Lower lobe of right lung (tissue), 2 donors: ENCODE data around the gene POLA2. TPM values are rescaled to one million over a fixed set of nuclear protein-coding genes. Genes with fewer than 3 reads are reported as not detected.

ENCODE experiments used
- ATAC-seq, 2 donors: fragments of 200-7000 bp; cut with Tn5 transposase; one replicate each; pipeline ENCODE4 v1.9.1; 2020 to 2022; ENCODE audit warnings: mild to moderate bottlenecking in 2 of 2, moderate library complexity in 2 of 2
- DNase-seq: peaks from one replicate; pipeline ENCODE4 v3.0.0-alpha.2; 2020
- H3K27ac ChIP-seq: fragments of 200-600 bp; one replicate; pipeline ENCODE4 v1.8.0; 2022
- H3K27me3 ChIP-seq: fragments of 200-600 bp; one replicate; pipeline ENCODE4 v1.8.0; 2022; ENCODE audit warnings: low read depth
- H3K36me3 ChIP-seq: fragments of 200-600 bp; one replicate; pipeline ENCODE4 v1.8.0; 2022; ENCODE audit warnings: mild to moderate bottlenecking
- H3K4me1 ChIP-seq: fragments of 200-600 bp; one replicate; pipeline ENCODE4 v1.8.0; 2022
- H3K4me3 ChIP-seq: fragments of 200-600 bp; one replicate; pipeline ENCODE4 v1.8.0; 2022; ENCODE audit warnings: mild to moderate bottlenecking
- H3K9me3 ChIP-seq: fragments of 200-600 bp; one replicate; pipeline ENCODE4 v1.8.0; 2022
- intact Hi-C: fragments of 100-400 bp; cut with DNase I; formaldehyde crosslinking; loops from one replicate; pipeline ENCODE4 v1.11.0; 2022
- total RNA-seq: library from RNA; stranded (reverse); fragmentation: NEBNext Ultra II Directional; extraction: Animal tissue kit (Norgen Biotek cat#: 25700); gene quantifications from one replicate; pipeline ENCODE4 v1.2.1, GENCODE V29; 2021
- TF ChIP-seq, protein P1 (sequence below): fragments of 200-600 bp; IDR thresholded peaks from one replicate; pipeline ENCODE4 v1.8.0; 2022; ENCODE audit warnings: antibody characterized with exemption, mild to moderate bottlenecking
- donor health status: DM: no; HTN: yes; CAD: no; lungs with severe emphysema.

Gene POLA2
- total RNA-seq, 1 donor from 2014 or later, result 8.7 TPM

DNA sequence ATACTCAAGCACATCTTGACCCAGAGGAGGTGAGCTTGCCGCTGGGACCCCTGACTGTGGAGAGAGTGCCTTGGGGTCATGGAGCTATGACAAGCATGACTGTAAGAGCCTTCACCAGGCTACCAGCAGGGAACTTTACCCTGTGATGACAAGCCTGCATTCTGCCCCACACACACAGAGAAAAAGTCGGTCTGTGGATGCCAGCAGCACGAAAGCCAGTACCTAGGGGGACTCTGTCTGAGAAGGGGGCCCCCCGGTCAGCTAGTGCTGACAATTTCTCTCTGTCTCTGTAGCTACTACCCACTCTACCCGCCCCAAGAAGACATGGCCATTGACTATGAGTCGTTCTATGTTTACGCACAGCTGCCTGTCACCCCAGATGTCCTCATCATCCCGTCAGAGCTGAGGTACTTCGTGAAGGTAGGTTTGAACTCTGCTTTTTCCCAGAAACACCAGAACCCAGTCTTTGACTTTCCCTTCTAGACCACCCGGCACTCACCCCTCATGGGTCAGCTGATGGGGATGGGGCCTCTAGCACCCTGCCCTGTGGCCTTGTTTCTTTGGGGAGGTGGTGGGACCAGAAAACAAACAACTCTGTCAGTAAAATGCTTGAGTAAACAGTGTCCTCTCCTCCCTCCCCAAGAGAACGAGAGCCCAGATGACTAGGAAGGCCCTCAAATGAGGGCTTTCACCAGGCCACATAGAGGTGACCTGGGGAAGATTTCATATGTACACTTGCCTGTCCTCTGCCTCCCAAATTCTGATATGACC is 34.0 kb downstream of the POLA2 start:
- TF ChIP-seq, protein P1, sequence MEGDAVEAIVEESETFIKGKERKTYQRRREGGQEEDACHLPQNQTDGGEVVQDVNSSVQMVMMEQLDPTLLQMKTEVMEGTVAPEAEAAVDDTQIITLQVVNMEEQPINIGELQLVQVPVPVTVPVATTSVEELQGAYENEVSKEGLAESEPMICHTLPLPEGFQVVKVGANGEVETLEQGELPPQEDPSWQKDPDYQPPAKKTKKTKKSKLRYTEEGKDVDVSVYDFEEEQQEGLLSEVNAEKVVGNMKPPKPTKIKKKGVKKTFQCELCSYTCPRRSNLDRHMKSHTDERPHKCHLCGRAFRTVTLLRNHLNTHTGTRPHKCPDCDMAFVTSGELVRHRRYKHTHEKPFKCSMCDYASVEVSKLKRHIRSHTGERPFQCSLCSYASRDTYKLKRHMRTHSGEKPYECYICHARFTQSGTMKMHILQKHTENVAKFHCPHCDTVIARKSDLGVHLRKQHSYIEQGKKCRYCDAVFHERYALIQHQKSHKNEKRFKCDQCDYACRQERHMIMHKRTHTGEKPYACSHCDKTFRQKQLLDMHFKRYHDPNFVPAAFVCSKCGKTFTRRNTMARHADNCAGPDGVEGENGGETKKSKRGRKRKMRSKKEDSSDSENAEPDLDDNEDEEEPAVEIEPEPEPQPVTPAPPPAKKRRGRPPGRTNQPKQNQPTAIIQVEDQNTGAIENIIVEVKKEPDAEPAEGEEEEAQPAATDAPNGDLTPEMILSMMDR, result no peak
- H3K27ac ChIP-seq, result peak overlapping the region; percentile 90
- H3K36me3 ChIP-seq, result peaks cover 39% of the 10 kb centered on the region
- DNase-seq (no peak), ATAC-seq (no peak)
- H3K27me3 ChIP-seq, result no peaks in the 10 kb centered on the region
- peaks cover 59% of the 10 kb centered on the region for H3K4me1 ChIP-seq
- no peak overlapping the region for H3K4me3 ChIP-seq
- no peaks in the 10 kb centered on the region for H3K9me3 ChIP-seq
- intact Hi-C loops, result no loop called here

DNA sequence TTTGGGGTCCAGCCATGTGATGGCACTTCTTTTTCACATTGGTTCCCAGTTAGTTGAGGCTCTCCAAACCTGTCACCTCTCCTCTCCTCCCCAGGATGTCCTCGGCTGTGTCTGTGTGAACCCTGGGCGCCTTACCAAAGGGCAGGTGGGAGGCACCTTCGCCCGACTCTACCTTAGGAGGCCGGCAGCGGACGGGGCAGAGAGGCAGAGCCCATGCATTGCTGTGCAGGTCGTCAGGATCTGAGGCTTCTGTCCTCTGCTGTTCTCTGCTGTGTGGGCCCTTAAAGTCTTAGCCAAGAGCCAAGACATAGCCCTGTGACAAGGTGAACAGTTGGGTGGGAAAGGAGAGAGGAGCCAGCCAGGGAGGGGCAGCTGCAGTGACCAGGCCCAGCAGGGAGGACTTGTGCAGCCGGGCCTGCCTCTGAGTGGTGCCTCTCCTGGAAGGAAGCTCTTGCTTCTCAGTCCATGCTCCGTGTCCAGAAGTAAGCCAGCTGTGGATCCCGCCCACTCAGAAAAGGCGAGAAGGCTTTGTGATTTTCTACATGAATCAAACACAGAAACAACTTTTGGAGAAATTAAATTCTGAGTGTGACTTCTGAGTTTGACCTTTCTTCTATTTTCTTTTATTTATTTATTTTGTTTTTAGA is 35.4 kb downstream of the POLA2 start:
- Histone ChIP-seq H3K36me3 (peaks cover 39% of the 10 kb centered on the region), H3K27ac (peak overlapping the region; percentile 80), H3K9me3 (no peaks in the 10 kb centered on the region), H3K27me3 (no peaks in the 10 kb centered on the region), H3K4me1 (peaks cover 58% of the 10 kb centered on the region), H3K4me3 (no peak overlapping the region)
- DNase-seq, result no peak
- no peak for ATAC-seq
- intact Hi-C loops, result no loop called here
- TF ChIP-seq, protein P1, result no peak

DNA sequence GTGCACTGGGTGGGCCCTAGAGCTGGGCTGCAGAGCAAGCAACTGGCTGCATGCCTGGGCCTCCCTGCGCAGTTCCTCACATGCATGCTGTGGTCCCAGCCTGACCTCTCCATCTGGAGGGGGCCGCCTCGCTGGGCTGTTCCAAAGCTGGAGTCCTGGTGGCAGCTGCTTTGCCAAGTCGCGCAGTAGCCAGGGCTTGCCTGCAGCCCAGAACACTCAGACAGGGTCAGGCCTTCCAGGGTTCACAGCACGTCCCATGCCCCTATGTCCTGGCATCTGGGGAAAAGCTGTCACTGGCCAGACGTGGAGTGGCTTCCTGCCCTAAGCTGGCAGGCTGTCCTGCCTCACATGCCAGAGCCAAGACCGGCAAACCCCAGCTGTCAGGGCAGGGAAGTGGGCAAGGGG is 36.4 kb downstream of the POLA2 start:
- H3K4me3 ChIP-seq, result no peak overlapping the region
- TF ChIP-seq, protein P1, result no peak
- DNase-seq (peak; percentile 68), ATAC-seq (peak; percentile 62 to 71)
- peaks cover 53% of the 10 kb centered on the region for H3K4me1 ChIP-seq
- peak overlapping the region; percentile 80 for H3K27ac ChIP-seq
- no peaks in the 10 kb centered on the region for H3K27me3 ChIP-seq
- peaks cover 39% of the 10 kb centered on the region for H3K36me3 ChIP-seq
- intact Hi-C loops, result no loop called here
- no peaks in the 10 kb centered on the region for H3K9me3 ChIP-seq

DNA sequence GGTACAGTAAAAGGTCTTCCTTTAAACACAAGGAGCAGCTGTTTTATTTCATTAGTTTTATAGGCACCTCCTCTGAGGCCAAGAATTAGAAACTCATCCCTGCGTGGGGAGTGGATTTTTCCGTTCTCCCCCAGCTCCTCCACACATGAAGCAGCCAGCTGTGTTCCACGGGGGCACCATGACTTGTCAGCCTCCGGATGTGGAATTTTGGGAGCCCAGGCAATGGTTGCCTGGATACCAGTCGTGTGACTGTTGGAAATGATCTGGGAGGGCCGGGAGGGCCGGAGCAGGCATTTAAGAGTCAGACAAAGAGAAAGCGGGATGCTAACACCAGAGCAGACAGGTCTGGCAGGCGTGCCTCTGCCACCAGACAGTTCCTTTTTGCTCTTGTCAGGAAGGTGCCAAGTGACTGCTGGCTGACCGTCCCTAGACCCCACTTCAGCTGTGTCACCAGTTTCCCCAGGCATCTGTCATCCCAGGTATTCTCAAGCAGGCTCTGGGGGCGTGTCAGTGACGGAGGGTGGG is 37.0 kb downstream of the POLA2 start:
- Histone ChIP-seq H3K9me3 (no peaks in the 10 kb centered on the region), H3K27ac (peak overlapping the region; percentile 80), H3K36me3 (peaks cover 39% of the 10 kb centered on the region), H3K4me3 (no peak overlapping the region), H3K4me1 (peaks cover 48% of the 10 kb centered on the region), H3K27me3 (no peaks in the 10 kb centered on the region)
- TF ChIP-seq, protein P1, result no peak
- ATAC-seq (peak; percentile 32 to 48), DNase-seq (peak; percentile 48)
- intact Hi-C loops, result no loop called here

DNA sequence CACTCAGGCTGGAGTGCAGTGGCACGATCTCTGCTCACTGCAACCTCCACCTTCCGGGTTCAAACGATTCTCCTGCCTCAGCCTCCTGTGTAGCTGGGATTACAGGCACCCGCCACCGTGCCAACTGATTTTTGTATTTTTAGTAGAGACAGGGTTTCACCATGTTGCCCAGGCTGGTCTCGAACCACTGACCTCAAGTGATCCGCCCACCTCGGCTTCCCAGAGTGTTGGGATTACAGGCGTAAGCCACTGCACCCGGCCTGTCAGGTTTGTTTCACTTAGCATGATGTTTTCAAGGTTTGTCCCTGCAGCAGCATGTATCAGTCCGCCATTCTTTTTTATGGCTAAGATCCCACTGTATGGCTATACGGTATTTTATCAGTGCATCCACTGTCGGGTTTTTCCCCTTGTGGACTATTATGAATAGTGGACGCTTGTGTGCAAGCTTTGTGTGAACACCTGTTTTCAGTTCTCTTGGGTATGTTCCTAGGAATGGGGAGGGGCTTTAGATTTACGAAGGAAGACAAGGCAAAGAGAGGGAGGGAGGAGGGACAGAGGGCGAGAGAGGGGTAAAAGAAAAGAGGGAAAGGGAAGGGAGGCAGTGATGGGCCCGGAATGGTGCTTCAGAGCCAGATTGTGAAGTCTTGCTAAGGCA is 39.0 kb downstream of the POLA2 start:
- no peaks in the 10 kb centered on the region for H3K27me3 ChIP-seq
- DNase-seq, result peak; percentile 25
- H3K9me3 ChIP-seq, result no peaks in the 10 kb centered on the region
- no peak for ATAC-seq
- intact Hi-C loops, result no loop called here
- H3K36me3 ChIP-seq, result peaks cover 21% of the 10 kb centered on the region
- H3K4me3 ChIP-seq, result no peak overlapping the region
- H3K27ac ChIP-seq, result no peak overlapping the region
- peaks cover 34% of the 10 kb centered on the region for H3K4me1 ChIP-seq
- TF ChIP-seq, protein P1, result no peak
